ENCODE data around the gene SRC.

SRC gene

DNA sequence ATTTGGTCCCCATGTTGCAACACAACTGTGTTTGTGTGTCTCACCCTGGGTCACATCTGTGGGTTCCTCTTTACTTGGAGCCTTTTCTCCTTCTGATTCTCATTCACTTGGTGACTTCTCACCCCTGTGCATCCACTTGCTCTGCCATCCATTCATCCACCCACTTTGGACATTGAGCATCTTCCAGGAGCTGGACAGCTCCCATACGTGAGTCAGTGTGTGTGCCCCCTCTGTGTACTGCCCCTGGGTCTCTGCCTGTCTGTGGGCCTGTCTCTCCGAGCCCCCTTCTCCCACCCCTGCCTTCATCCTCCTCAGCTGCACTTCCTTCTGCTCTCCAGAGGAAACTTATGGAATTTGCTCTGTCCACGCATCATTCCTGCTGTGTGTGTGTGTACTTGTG is 107.3 kb downstream of the SRC start:
- no peak for DNase-seq
- Histone ChIP-seq H3K36me3 (no peaks in the 10 kb centered on the region), H3K4me3 (ENCODE audit: low read depth, low read length) (no peak overlapping the region), H3K27me3 (ENCODE audit: insufficient read depth, low read depth, severe bottlenecking) (no peaks in the 10 kb centered on the region), H3K27ac (no peak overlapping the region), H3K9me3 (ENCODE audit: severe bottlenecking) (peaks cover 16% of the 10 kb centered on the region)
- TF ChIP-seq, protein P1, sequence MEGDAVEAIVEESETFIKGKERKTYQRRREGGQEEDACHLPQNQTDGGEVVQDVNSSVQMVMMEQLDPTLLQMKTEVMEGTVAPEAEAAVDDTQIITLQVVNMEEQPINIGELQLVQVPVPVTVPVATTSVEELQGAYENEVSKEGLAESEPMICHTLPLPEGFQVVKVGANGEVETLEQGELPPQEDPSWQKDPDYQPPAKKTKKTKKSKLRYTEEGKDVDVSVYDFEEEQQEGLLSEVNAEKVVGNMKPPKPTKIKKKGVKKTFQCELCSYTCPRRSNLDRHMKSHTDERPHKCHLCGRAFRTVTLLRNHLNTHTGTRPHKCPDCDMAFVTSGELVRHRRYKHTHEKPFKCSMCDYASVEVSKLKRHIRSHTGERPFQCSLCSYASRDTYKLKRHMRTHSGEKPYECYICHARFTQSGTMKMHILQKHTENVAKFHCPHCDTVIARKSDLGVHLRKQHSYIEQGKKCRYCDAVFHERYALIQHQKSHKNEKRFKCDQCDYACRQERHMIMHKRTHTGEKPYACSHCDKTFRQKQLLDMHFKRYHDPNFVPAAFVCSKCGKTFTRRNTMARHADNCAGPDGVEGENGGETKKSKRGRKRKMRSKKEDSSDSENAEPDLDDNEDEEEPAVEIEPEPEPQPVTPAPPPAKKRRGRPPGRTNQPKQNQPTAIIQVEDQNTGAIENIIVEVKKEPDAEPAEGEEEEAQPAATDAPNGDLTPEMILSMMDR (IDR thresholded peaks at IDR 0.05; ENCODE audit: low read depth, low read length): no peak

DNA sequence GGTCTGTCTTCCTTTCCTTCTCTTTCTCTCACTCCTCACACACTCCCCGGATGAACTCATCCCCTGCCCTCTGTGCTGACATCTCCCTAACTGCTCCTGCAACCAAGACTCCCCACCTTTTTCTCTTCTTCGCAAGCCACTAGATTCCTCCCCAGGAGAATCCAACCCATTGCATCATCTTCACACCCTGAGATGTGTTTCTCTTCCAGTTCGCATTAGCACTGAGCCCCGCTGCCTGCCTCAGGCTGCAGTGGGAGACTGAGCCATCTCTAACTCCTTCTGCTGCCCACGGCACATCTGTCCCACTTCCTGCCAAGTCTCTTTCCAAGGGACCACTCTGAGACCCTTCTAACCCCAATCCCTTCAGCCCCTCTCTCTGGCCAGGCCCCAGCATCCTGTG is 107.9 kb downstream of the SRC start:
- Histone ChIP-seq H3K36me3 (no peaks in the 10 kb centered on the region), H3K27ac (no peak overlapping the region), H3K9me3 (ENCODE audit: severe bottlenecking) (peaks cover 21% of the 10 kb centered on the region), H3K27me3 (ENCODE audit: insufficient read depth, low read depth, severe bottlenecking) (no peaks in the 10 kb centered on the region), H3K4me3 (ENCODE audit: low read depth, low read length) (no peak overlapping the region)
- TF ChIP-seq, protein P1 (IDR thresholded peaks at IDR 0.05; ENCODE audit: low read depth, low read length): no peak
- no peak for DNase-seq

DNA sequence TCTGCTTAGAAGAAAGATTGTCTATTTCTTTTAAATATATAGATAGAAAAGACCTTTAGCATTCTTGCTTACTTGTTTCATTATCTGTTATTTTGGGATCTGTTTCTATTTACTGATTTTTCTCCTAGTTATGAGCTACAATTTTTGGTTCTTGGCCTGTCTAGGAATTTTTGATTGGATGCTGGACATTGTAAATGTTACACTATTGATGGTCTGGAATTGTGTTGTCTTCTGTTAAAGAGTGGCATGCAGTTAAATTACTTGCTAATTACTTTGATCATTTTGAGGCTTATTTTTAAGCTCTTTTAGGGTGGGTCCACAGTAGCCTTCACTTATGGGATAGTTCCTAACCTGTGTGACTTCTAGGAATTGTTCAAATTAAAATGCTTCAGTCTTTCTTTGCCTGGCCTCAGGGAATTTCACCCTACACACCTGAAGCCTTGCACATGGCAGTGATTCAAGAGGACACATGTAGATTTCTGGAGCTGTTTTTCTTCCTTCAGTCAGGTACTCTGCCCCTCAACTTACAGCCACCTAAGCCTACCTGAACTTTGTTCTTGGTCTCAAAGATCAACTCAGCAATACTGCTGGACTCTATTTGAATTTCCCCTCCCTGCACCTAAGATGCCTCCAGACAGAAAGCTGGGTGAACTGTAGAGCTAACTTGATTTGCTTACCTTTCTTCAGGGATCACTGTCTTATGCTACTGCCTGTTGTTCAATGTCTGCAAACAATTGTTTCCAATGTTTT is 108.9 kb downstream of the SRC start:
- TF ChIP-seq, protein P1 (IDR thresholded peaks at IDR 0.05; ENCODE audit: low read depth, low read length): no peak
- Histone ChIP-seq H3K36me3 (no peaks in the 10 kb centered on the region), H3K9me3 (ENCODE audit: severe bottlenecking) (peaks cover 22% of the 10 kb centered on the region), H3K27me3 (ENCODE audit: insufficient read depth, low read depth, severe bottlenecking) (no peaks in the 10 kb centered on the region), H3K27ac (no peak overlapping the region), H3K4me3 (ENCODE audit: low read depth, low read length) (no peak overlapping the region)
- no peak for DNase-seq

Measured in WERI-Rb-1 (cell line).